Measurements from ENCODE around the gene SETD5. TPM values are rescaled to one million over a fixed set of nuclear protein-coding genes. Genes with fewer than 3 reads are reported as not detected.
A peak's percentile ranks its signal among the peaks of the same experiment; 100 is the strongest.

SETD5 gene
- total and polyA plus RNA-seq, 2 donors (not counting 1 experiment from before 2014, with no cell fraction given) = 53.7 to 62.5 TPM

DNA sequence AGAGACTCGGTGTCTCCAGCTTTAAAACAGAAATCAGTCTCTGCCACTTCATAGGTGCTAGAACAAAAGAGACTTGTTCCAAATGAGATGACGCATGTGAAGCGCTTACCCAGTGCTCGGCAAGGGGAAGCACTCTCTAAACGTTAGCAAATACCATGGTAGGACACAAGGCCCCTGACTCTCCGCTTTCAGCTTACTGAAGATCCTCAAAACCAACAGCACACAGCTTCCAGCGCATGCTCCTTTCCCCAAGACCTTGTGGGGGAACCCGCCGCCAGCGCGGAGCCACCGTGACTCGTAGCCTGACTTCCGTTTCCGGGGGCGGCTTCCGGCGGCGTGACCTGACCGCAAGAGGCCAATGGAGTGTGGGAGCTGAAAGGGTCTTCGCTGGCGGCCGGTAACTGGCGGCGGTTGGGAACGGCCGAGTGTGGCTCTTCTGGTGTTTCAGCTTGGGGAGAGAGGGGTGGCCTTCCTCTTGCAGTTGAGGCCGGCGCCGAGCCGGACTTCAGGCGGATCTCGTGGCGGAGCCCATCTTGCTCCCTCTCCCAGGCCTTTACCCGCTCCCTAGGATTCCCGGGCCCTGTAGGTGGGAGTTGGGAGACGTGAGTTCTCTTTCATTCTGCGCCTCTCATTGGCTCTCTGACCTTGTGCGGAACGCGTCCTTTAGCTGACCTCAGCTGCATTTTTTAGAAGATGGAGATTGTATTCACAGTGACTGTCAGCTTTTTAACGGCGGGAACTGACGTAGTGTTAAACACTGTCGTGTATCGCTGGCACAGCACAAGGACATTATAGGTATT, 34.5 kb upstream of the SETD5 start, which contains the start of gene THUMPD3:
Gene THUMPD3 (plus strand): TSS at position 324 of the 800 bp plus-strand sequence. CDS start 2,015 bp downstream, outside the sequence.
- no peaks in the 10 kb centered on the region for H3K9me3 ChIP-seq (ENCODE audit: control insufficient read depth, insufficient read depth, low read depth, low read length)
- H3K4me3 ChIP-seq (replicated peaks in 1 of 4; ENCODE audit: control extremely low read depth in 1 of 4, insufficient read depth in 1 of 4, low read depth in 3 of 4, low read length in 4 of 4) = peak within 1 kb of the TSS; percentile 61 to 94 (median 74)
- H3K27me3 ChIP-seq (ENCODE audit: control insufficient read depth, insufficient read depth, low read length) = no peaks in the 10 kb centered on the region
- peak within 1 kb of the TSS; percentile 82 for H3K9ac ChIP-seq (ENCODE audit: insufficient read depth, low read length)
- H2AFZ ChIP-seq (ENCODE audit: low read length) = peak within 1 kb of the TSS; percentile 95
- peak within 1 kb of the TSS; percentile 95 for H3K27ac ChIP-seq (ENCODE audit: insufficient read depth, low read length)
- H4K20me1 ChIP-seq (ENCODE audit: control insufficient read depth, extremely low read depth, insufficient read depth, low read length) = no peaks in the 10 kb centered on the region
- TF ChIP-seq, protein P1, sequence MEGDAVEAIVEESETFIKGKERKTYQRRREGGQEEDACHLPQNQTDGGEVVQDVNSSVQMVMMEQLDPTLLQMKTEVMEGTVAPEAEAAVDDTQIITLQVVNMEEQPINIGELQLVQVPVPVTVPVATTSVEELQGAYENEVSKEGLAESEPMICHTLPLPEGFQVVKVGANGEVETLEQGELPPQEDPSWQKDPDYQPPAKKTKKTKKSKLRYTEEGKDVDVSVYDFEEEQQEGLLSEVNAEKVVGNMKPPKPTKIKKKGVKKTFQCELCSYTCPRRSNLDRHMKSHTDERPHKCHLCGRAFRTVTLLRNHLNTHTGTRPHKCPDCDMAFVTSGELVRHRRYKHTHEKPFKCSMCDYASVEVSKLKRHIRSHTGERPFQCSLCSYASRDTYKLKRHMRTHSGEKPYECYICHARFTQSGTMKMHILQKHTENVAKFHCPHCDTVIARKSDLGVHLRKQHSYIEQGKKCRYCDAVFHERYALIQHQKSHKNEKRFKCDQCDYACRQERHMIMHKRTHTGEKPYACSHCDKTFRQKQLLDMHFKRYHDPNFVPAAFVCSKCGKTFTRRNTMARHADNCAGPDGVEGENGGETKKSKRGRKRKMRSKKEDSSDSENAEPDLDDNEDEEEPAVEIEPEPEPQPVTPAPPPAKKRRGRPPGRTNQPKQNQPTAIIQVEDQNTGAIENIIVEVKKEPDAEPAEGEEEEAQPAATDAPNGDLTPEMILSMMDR (conservative IDR thresholded peaks at IDR 0.05 in 1 of 2, IDR thresholded peaks at IDR 0.05 in 1 of 2; ENCODE audit: low read depth in 1 of 2, low read length in 2 of 2) = no peak
- TF ChIP-seq EZH2 (IDR thresholded peaks at IDR 0.05; ENCODE audit: low read length, missing control alignments) = no peak
- peaks cover 10% of the 10 kb centered on the region for H3K79me2 ChIP-seq (ENCODE audit: control insufficient read depth, insufficient read depth, low read length)
- no peaks in the 10 kb centered on the region for H3K4me1 ChIP-seq (ENCODE audit: control insufficient read depth, extremely low read depth, insufficient read depth, low read length)
- DNase-seq (ENCODE audit: low read depth in 2 of 2) = peak; percentile 87 to 96
- no peaks in the 10 kb centered on the region for H3K36me3 ChIP-seq (ENCODE audit: control insufficient read depth, insufficient read depth, low read length)
- H3K4me2 ChIP-seq (ENCODE audit: extremely low read depth, insufficient read depth, low read length) = peak within 1 kb of the TSS; percentile 93

DNA sequence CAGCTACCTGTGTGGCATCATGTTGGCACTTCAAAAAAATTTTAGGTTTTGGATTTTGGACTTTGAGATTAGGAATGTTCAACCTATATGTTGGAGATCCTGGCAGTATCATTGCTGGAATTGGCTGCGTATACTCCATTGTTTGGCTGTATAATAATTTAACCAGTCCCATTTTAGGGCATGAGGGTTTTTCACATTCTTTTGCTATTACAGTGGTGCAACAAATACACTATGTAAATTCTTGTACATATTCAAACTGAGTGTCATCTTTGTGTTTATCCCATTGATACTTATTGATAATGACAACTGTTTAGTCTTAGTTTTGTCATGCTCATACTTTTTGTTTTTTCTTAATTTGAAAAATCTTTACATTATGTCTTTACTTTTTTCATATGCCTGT, 27.9 kb upstream of the SETD5 start:
- no peak overlapping the region for H3K4me3 ChIP-seq (replicated peaks in 1 of 4; ENCODE audit: control extremely low read depth in 1 of 4, insufficient read depth in 1 of 4, low read depth in 3 of 4, low read length in 4 of 4)
- TF ChIP-seq, protein P1 (conservative IDR thresholded peaks at IDR 0.05 in 1 of 2, IDR thresholded peaks at IDR 0.05 in 1 of 2; ENCODE audit: low read depth in 1 of 2, low read length in 2 of 2) = no peak
- TF ChIP-seq EZH2 (IDR thresholded peaks at IDR 0.05; ENCODE audit: low read length, missing control alignments) = no peak
- H3K27ac ChIP-seq (ENCODE audit: insufficient read depth, low read length) = no peak overlapping the region
- H2AFZ ChIP-seq (ENCODE audit: low read length) = no peak overlapping the region
- no peak for DNase-seq (ENCODE audit: low read depth in 2 of 2)
- no peaks in the 10 kb centered on the region for H3K4me1 ChIP-seq (ENCODE audit: control insufficient read depth, extremely low read depth, insufficient read depth, low read length)
- peaks cover under 1% of the 10 kb centered on the region for H3K79me2 ChIP-seq (ENCODE audit: control insufficient read depth, insufficient read depth, low read length)
- no peaks in the 10 kb centered on the region for H3K27me3 ChIP-seq (ENCODE audit: control insufficient read depth, insufficient read depth, low read length)
- peaks cover 5% of the 10 kb centered on the region for H3K36me3 ChIP-seq (ENCODE audit: control insufficient read depth, insufficient read depth, low read length)
- no peak overlapping the region for H3K9ac ChIP-seq (ENCODE audit: insufficient read depth, low read length)
- H3K4me2 ChIP-seq (ENCODE audit: extremely low read depth, insufficient read depth, low read length) = no peak overlapping the region
- H3K9me3 ChIP-seq (ENCODE audit: control insufficient read depth, insufficient read depth, low read depth, low read length) = no peaks in the 10 kb centered on the region
- H4K20me1 ChIP-seq (ENCODE audit: control insufficient read depth, extremely low read depth, insufficient read depth, low read length) = no peaks in the 10 kb centered on the region

DNA sequence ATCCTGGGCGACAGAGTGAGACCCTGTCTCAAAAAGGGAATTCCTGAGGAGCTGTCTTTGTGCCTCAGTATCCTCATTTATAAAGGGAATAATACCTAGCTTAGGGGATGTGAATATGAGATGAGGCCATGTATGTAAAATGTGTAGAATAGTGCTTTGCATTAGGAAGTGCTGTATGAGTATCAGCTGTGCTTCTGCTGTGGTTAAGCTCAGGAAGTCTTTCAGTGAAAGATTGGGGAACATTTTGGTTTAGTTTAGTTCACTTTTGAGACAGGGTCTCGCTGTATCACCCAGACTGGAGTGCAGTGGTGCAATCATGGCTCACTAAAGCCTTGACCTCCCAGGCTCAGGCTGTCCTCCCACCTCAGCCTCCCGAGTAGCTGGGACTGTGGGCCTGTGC, 23.9 kb upstream of the SETD5 start:
- Histone ChIP-seq H3K4me3 (replicated peaks in 1 of 4; ENCODE audit: control extremely low read depth in 1 of 4, insufficient read depth in 1 of 4, low read depth in 3 of 4, low read length in 4 of 4) (no peak overlapping the region), H3K27ac (ENCODE audit: insufficient read depth, low read length) (no peak overlapping the region), H3K4me1 (ENCODE audit: control insufficient read depth, extremely low read depth, insufficient read depth, low read length) (no peaks in the 10 kb centered on the region), H4K20me1 (ENCODE audit: control insufficient read depth, extremely low read depth, insufficient read depth, low read length) (no peaks in the 10 kb centered on the region), H3K27me3 (ENCODE audit: control insufficient read depth, insufficient read depth, low read length) (no peaks in the 10 kb centered on the region), H3K79me2 (ENCODE audit: control insufficient read depth, insufficient read depth, low read length) (no peaks in the 10 kb centered on the region), H3K36me3 (ENCODE audit: control insufficient read depth, insufficient read depth, low read length) (peaks cover 12% of the 10 kb centered on the region), H2AFZ (ENCODE audit: low read length) (no peak overlapping the region), H3K4me2 (ENCODE audit: extremely low read depth, insufficient read depth, low read length) (no peak overlapping the region), H3K9ac (ENCODE audit: insufficient read depth, low read length) (no peak overlapping the region), H3K9me3 (ENCODE audit: control insufficient read depth, insufficient read depth, low read depth, low read length) (no peaks in the 10 kb centered on the region)
- no peak for DNase-seq (ENCODE audit: low read depth in 2 of 2)
- TF ChIP-seq, protein P1 (conservative IDR thresholded peaks at IDR 0.05 in 1 of 2, IDR thresholded peaks at IDR 0.05 in 1 of 2; ENCODE audit: low read depth in 1 of 2, low read length in 2 of 2) = no peak
- no peak for TF ChIP-seq EZH2 (IDR thresholded peaks at IDR 0.05; ENCODE audit: low read length, missing control alignments)

All from fibroblast of lung (primary cell).